Mesothelial cell of epicardium (in vitro differentiated cells): ENCODE data around the gene CCDC91. TPM values are rescaled to one million over a fixed set of nuclear protein-coding genes. Genes with fewer than 3 reads are reported as not detected.
A peak's percentile ranks its signal among the peaks of the same experiment; 100 is the strongest.

Source experiments
- DNase-seq, 2 experiments: peaks; one replicate each; pipeline ENCODE4 v3.0.0; 2021; ENCODE audit warnings: low spot score in 2 of 2; ENCODE audit not compliant: unreplicated experiment in 2 of 2
- H3K27ac Mint-ChIP-seq: 2 replicates; pipeline ENCODE4 v1.8.0; 2021; ENCODE audit warnings: mixed read lengths
- H3K27me3 Mint-ChIP-seq: 2 replicates; pipeline ENCODE4 v1.8.0; 2021; ENCODE audit warnings: low read depth, mixed read lengths
- H3K36me3 Mint-ChIP-seq: 2 replicates; pipeline ENCODE4 v1.8.0; 2021; ENCODE audit warnings: mixed read lengths
- H3K4me1 Mint-ChIP-seq: 2 replicates; pipeline ENCODE4 v1.8.0; 2021; ENCODE audit warnings: mixed read lengths
- H3K4me3 Mint-ChIP-seq: 2 replicates; pipeline ENCODE4 v1.8.0; 2021; ENCODE audit warnings: mild to moderate bottlenecking, moderate library complexity, mixed read lengths
- H3K9me3 Mint-ChIP-seq: 2 replicates; pipeline ENCODE4 v1.8.0; 2021; ENCODE audit warnings: mixed read lengths
- total RNA-seq: library from RNA; stranded (reverse); gene quantifications from 3 replicates; pipeline ENCODE4 v1.2.1, GENCODE V29; 2021
- TF ChIP-seq, protein P1 (sequence below): fragments of 200-600 bp; sonication (generic); IDR thresholded peaks from one replicate; pipeline ENCODE4 v1.5.0; 2021; ENCODE audit warnings: antibody characterized with exemption; ENCODE audit not compliant: unreplicated experiment

CCDC91 gene, protein sequence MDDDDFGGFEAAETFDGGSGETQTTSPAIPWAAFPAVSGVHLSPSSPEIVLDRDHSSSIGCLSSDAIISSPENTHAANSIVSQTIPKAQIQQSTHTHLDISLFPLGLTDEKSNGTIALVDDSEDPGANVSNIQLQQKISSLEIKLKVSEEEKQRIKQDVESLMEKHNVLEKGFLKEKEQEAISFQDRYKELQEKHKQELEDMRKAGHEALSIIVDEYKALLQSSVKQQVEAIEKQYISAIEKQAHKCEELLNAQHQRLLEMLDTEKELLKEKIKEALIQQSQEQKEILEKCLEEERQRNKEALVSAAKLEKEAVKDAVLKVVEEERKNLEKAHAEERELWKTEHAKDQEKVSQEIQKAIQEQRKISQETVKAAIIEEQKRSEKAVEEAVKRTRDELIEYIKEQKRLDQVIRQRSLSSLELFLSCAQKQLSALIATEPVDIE
- 28.1 to 30.7 TPM (median 29.1 TPM) in 3 replicates for total RNA-seq

DNA sequence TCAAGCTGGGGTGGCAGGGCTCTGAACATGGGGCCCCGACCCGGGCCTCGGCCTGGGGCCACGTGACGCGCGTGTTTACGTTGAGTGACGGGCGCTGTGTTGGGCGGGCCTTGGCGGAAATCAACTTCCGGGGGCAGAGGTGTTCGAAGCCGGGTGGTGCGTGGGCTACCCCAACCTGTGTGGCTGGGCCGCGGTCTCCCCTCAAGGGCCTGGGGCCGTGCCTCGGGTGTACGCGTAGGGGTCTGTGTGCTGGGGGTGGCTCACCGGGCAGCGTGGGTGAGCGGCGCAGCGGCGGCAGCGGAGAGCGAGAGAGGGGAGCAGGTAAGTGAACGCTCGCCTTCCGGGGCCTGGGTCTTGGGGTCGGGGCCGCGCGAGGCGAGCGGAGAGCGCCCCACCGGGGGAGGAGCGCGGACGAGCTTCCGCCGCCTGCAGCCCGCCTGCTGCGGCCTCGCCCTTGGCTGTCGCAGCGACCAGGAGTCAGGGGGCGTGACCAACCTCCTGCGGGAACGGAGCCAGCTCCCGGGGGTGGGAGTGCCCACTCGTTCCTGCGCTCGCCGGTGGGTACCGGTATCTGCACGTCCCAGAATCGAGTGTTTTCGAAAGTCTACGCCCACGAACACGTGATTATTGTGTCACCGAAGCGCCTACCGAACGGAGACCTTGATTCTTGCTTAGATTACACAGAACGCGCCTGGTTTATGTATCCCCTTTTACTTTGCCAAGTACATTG, at the start of gene CCDC91:
TSS of gene CCDC91 (plus strand) at position 136 of the 730 bp plus-strand sequence. CDS start 66,760 bp downstream, outside the sequence.
- peaks cover 29% of the 10 kb centered on the region for H3K4me1 Mint-ChIP-seq
- peak within 1 kb of the TSS; percentile 86 for H3K4me3 Mint-ChIP-seq
- peak within 1 kb of the TSS; percentile 95 for H3K27ac Mint-ChIP-seq
- H3K27me3 Mint-ChIP-seq: no peaks in the 10 kb centered on the region
- TF ChIP-seq, protein P1, sequence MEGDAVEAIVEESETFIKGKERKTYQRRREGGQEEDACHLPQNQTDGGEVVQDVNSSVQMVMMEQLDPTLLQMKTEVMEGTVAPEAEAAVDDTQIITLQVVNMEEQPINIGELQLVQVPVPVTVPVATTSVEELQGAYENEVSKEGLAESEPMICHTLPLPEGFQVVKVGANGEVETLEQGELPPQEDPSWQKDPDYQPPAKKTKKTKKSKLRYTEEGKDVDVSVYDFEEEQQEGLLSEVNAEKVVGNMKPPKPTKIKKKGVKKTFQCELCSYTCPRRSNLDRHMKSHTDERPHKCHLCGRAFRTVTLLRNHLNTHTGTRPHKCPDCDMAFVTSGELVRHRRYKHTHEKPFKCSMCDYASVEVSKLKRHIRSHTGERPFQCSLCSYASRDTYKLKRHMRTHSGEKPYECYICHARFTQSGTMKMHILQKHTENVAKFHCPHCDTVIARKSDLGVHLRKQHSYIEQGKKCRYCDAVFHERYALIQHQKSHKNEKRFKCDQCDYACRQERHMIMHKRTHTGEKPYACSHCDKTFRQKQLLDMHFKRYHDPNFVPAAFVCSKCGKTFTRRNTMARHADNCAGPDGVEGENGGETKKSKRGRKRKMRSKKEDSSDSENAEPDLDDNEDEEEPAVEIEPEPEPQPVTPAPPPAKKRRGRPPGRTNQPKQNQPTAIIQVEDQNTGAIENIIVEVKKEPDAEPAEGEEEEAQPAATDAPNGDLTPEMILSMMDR: no peak
- peak; percentile 63 to 83 for DNase-seq
- peaks cover 32% of the 10 kb centered on the region for H3K36me3 Mint-ChIP-seq
- H3K9me3 Mint-ChIP-seq: peaks cover 36% of the 10 kb centered on the region

DNA sequence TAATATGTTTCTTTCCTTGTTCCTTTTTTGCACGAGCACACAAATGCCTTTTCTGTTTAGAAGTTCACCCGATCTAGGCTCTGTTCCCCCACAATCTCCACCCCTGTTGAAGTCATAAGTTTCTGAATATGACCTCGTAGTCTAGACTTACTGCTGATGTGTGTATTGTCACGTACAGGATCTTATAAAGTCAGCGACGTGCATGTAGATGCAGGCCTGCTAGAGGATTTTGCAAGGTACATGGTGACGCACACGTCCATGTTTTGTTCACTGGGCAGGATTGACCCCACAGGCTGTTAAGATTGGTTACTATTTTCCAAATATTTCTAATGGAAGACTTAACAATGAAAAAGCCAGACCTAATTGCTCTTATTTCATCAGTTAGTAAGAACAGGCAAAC, 46.2 kb upstream of the CCDC91 start:
- Mint-ChIP-seq H3K27ac (no peak overlapping the region), H3K9me3 (no peaks in the 10 kb centered on the region), H3K4me1 (peaks cover 13% of the 10 kb centered on the region), H3K4me3 (no peak overlapping the region), H3K27me3 (no peaks in the 10 kb centered on the region), H3K36me3 (no peaks in the 10 kb centered on the region)
- TF ChIP-seq, protein P1: no peak
- DNase-seq: no peak

DNA sequence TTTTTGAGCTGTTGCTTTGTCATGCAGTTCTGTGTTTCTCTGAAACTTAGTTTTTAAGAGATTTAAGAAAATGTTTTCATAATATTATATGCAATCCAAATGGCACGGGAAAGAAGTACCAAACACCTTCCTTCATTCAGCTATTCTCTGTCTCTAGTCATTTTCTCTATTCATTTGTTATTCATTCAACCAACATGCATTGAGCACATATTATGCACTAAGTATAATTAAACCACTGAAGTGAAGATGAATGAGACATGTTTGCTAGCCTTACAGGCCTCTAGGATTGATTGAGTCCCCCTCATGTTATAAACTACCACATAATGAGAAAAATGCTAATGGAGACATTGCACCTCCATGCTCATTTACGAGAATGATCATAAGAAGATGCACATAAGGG, 45.7 kb upstream of the CCDC91 start:
- H3K4me3 Mint-ChIP-seq: no peak overlapping the region
- no peak for DNase-seq
- no peaks in the 10 kb centered on the region for H3K27me3 Mint-ChIP-seq
- H3K9me3 Mint-ChIP-seq: no peaks in the 10 kb centered on the region
- TF ChIP-seq, protein P1: no peak
- peaks cover 17% of the 10 kb centered on the region for H3K4me1 Mint-ChIP-seq
- H3K36me3 Mint-ChIP-seq: no peaks in the 10 kb centered on the region
- no peak overlapping the region for H3K27ac Mint-ChIP-seq

DNA sequence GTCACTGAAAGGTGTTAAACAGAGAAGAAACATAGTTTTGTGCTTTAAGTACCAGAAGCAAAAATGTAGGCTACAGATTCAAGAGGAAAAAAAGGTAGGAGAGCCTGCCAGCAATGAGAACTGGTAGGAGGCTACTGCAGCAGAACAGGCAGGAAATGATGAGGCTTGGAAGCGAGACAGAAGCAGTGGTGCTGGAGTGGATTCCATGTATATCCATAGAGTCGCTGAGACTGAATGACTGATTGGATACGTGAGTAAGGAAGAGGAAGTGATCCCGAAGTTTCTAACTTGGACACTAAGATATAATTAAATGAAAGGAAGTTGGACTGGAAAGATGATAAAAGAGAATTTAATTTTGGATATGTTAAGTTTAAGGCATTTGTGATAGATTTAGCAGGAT, 45.0 kb upstream of the CCDC91 start:
- H3K4me3 Mint-ChIP-seq: no peak overlapping the region
- DNase-seq: no peak
- TF ChIP-seq, protein P1: no peak
- H3K36me3 Mint-ChIP-seq: no peaks in the 10 kb centered on the region
- H3K27me3 Mint-ChIP-seq: no peaks in the 10 kb centered on the region
- no peak overlapping the region for H3K27ac Mint-ChIP-seq
- peaks cover 20% of the 10 kb centered on the region for H3K4me1 Mint-ChIP-seq
- H3K9me3 Mint-ChIP-seq: no peaks in the 10 kb centered on the region

DNA sequence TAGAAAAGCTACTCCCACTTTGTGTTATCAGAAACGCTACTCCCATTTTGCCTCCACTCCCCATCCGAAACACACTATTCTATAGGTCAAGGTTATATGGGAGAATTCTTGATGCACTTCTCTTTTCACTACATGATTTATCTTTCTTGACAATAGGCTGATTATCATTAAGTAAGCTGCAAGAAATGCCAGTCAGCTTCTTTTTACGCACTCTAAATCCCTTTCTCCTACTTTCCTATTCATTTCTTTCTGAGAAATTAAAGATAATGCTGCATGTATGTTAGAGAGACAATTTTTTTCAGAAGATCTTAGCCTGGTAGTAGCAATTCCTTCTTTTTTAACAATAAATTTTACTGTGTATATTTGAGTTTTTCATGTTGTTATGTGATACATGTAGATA, 41.0 kb upstream of the CCDC91 start:
- Mint-ChIP-seq H3K27ac (no peak overlapping the region), H3K27me3 (no peaks in the 10 kb centered on the region), H3K4me3 (no peak overlapping the region), H3K36me3 (peaks cover 10% of the 10 kb centered on the region), H3K4me1 (peaks cover 20% of the 10 kb centered on the region), H3K9me3 (peaks cover 20% of the 10 kb centered on the region)
- TF ChIP-seq, protein P1: no peak
- no peak for DNase-seq
